NCI-H774 (cell line): ENCODE measurements around the gene NOL4L.

ENCODE experiments used
- DNase-seq: peaks from one replicate; lab custom pipeline; 2025; lab: John Stamatoyannopoulos, UW

Gene NOL4L

GRCh38 chr20:32483351-32484224, 101.5 kb downstream of the NOL4L start:
- DNase-seq, result peak; percentile 85

GRCh38 chr20:32482442-32483261, 102.5 kb downstream of the NOL4L start:
- DNase-seq, result peak; percentile 1

- no peak for DNase-seq
Measured at GRCh38 chr20:32482143-32482441, 103.0 kb downstream of the NOL4L start.

GRCh38 chr20:32481311-32482142, 103.6 kb downstream of the NOL4L start:
- no peak for DNase-seq

- no peak for DNase-seq
Measured at GRCh38 chr20:32480371-32481241, 104.5 kb downstream of the NOL4L start.

GRCh38 chr20:32479697-32480171, 105.4 kb downstream of the NOL4L start:
- DNase-seq, result no peak

GRCh38 chr20:32479012-32479411, 106.1 kb downstream of the NOL4L start:
- no peak for DNase-seq

- no peak for DNase-seq
Measured at GRCh38 chr20:32478576-32478975, 106.6 kb downstream of the NOL4L start.

GRCh38 chr20:32477594-32478512, 107.3 kb downstream of the NOL4L start:
- DNase-seq, result no peak

GRCh38 chr20:32476684-32477593, 108.2 kb downstream of the NOL4L start:
- DNase-seq, result no peak

- no peak for DNase-seq
Measured at GRCh38 chr20:32474967-32475811, 109.9 kb downstream of the NOL4L start.

GRCh38 chr20:32474717-32474966, 110.5 kb downstream of the NOL4L start:
- DNase-seq, result no peak

- no peak for DNase-seq
Measured at GRCh38 chr20:32474009-32474716, 111.0 kb downstream of the NOL4L start.

GRCh38 chr20:32473231-32474008, 111.7 kb downstream of the NOL4L start:
- no peak for DNase-seq

GRCh38 chr20:32472581-32473207, 112.4 kb downstream of the NOL4L start:
- no peak for DNase-seq

GRCh38 chr20:32470940-32471339, 114.2 kb downstream of the NOL4L start:
- no peak for DNase-seq
